PC-3 (cell line): ENCODE results near the gene AARS2. TPM values are rescaled to one million over a fixed set of nuclear protein-coding genes. Genes with fewer than 3 reads are reported as not detected.
"Not testable (repeated sequence)": the region's sequence is repeated elsewhere in the genome, so short reads cannot be mapped to it uniquely, and the experiment has no call there.

ENCODE experiments used
- ATAC-seq: fragments of 200-7000 bp; cut with Tn5 transposase; 2 replicates; pipeline ENCODE4 v1.9.1; 2020; ENCODE audit warnings: mild to moderate bottlenecking, moderate library complexity
- BruUV-seq: library from RNA; stranded (reverse); fragments of 400-500 nt; replicated peaks from 2 replicates; lab custom pipeline; 2021; lab: Mats Ljungman, UMichigan
- CTCF ChIA-PET: fragments of 300-600 bp; sonication (Branson Sonifier 250); formaldehyde crosslinking; loops from one replicate; lab custom pipeline; 2022; ENCODE audit warnings: antibody characterized with exemption; lab: Charles Lee
- POLR2A ChIA-PET: fragments of 300-600 bp; sonication (Branson Sonifier 250); formaldehyde crosslinking; loops from one replicate; lab custom pipeline; 2022; ENCODE audit warnings: antibody characterized with exemption; ENCODE audit not compliant: unreplicated experiment; lab: Charles Lee
- DNase-seq: peaks from one replicate; pipeline ENCODE4 v3.0.0-alpha.2; 2015
- H2AFZ ChIP-seq: fragments of 300-600 bp; sonication (generic); 2 replicates; pipeline ENCODE4 v1.6.0; 2016; ENCODE audit warnings: antibody characterized with exemption, low read length
- H3F3A ChIP-seq: fragments of 300-600 bp; sonication (generic); one replicate; pipeline ENCODE4 v1.6.0; 2017; ENCODE audit warnings: antibody characterized with exemption, low read length, control low read depth, mild to moderate bottlenecking; ENCODE audit not compliant: unreplicated experiment
- H3K27ac ChIP-seq: fragments of 300-600 bp; sonication (generic); 2 replicates; pipeline ENCODE4 v1.5.1; 2016; ENCODE audit warnings: mild to moderate bottlenecking, low read length
- H3K27me3 ChIP-seq: fragments of 300-600 bp; sonication (generic); 2 replicates; pipeline ENCODE4 v1.6.1; 2016; ENCODE audit warnings: low read length, mixed read lengths
- H3K36me3 ChIP-seq: fragments of 300-600 bp; sonication (generic); 2 replicates; pipeline ENCODE4 v1.6.1; 2016; ENCODE audit warnings: low read depth, mixed run types, low read length, mixed read lengths
- H3K4me1 ChIP-seq: fragments of 300-600 bp; sonication (generic); 2 replicates; pipeline ENCODE4 v1.5.1; 2016; ENCODE audit warnings: low read length; ENCODE audit not compliant: insufficient read depth
- H3K4me2 ChIP-seq: fragments of 300-600 bp; sonication (generic); 2 replicates; pipeline ENCODE4 v1.6.0; 2016; ENCODE audit warnings: low read length
- H3K4me3 ChIP-seq: fragments of 300-600 bp; sonication (generic); 2 replicates; pipeline ENCODE4 v1.5.1; 2016; ENCODE audit warnings: mild to moderate bottlenecking, low read length, mixed read lengths
- H3K79me2 ChIP-seq: fragments of 300-600 bp; sonication (generic); 2 replicates; pipeline ENCODE4 v1.6.1; 2017; ENCODE audit warnings: low read length, mixed read lengths
- H3K9ac ChIP-seq: fragments of 300-600 bp; sonication (generic); 2 replicates; pipeline ENCODE4 v1.6.0; 2016; ENCODE audit warnings: mild to moderate bottlenecking, low read length
- H3K9me2 ChIP-seq: fragments of 300-600 bp; sonication (generic); replicated peaks from 2 replicates; pipeline ENCODE4 v1.6.1; 2016; ENCODE audit warnings: mixed run types, low read length, mixed read lengths
- H3K9me3 ChIP-seq: fragments of 300-600 bp; sonication (generic); 2 replicates; pipeline ENCODE4 v1.6.1; 2016; ENCODE audit warnings: low read length, mixed read lengths
- H4K20me1 ChIP-seq: fragments of 300-600 bp; sonication (generic); 2 replicates; pipeline ENCODE4 v1.6.1; 2016; ENCODE audit warnings: low read length, mixed read lengths
- EZH2 ChIP-seq: fragments of 300-600 bp; sonication (generic); IDR thresholded peaks from one replicate; pipeline ENCODE4 v1.6.1; 2017; ENCODE audit warnings: antibody characterized with exemption, mild to moderate bottlenecking, low read length; ENCODE audit not compliant: unreplicated experiment
- EZH2phosphoT487 ChIP-seq: fragments of 300-600 bp; sonication (generic); IDR thresholded peaks from 2 replicates; pipeline ENCODE4 v1.6.1; 2018; ENCODE audit warnings: mild to moderate bottlenecking, antibody characterized with exemption, low read length, borderline replicate concordance
- intact Hi-C: fragments of 100-400 bp; cut with micrococcal nuclease; formaldehyde crosslinking; loops from 2 replicates; pipeline ENCODE4 v1.9.0; 2023
- total RNA-seq: library from RNA; depleted of rRNA; stranded (reverse); fragments of >200 nt; gene quantifications from 2 replicates; pipeline ENCODE4 v1.2.3, GENCODE V29; 2014
- TF ChIP-seq, protein P1 (sequence below): fragments of 300-600 bp; sonication (generic); conservative IDR thresholded peaks from 2 replicates; pipeline ENCODE4 v1.5.1; 2017; ENCODE audit warnings: antibody characterized with exemption, low read depth, mild to moderate bottlenecking, low read length

The AARS2 gene
- total RNA-seq, 1 experiment from 2014 or later: 26.2 TPM

DNA sequence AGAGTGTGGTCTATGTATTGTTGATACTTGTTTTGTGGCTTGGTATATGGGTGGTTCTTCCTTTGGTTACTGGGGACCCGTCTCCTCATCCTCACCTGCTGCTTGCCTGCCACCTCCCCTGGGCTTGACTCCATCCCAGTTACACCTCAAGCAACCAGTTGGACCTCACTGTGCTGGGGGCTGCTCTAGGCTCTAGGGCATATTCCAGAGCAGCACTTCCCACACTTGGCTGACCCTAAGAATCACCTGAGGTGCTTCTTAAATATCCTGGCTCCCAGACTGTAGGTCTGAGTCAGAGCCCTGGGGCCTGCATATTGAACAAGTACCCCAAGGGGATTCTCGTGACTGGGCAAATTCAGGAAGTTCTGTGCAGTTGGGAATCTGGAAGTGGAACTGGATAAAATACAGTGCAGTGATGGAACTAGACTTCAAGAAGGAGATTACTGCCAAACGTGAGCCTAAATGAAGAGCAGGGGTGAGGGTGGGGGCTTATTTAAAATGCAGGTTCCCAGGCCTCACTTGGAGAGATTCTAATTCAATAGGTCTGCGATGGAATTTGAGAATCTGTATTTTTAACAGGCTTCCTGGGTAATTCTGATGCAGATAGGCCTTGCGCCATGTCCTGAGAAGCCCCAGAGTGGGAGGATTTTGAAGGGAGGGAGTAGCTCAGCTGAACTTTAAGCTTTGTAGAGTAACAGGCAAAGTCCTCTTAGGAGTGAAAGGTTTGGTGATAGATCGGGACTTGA lies 36.9 kb upstream of the AARS2 start:
- TF ChIP-seq, protein P1, sequence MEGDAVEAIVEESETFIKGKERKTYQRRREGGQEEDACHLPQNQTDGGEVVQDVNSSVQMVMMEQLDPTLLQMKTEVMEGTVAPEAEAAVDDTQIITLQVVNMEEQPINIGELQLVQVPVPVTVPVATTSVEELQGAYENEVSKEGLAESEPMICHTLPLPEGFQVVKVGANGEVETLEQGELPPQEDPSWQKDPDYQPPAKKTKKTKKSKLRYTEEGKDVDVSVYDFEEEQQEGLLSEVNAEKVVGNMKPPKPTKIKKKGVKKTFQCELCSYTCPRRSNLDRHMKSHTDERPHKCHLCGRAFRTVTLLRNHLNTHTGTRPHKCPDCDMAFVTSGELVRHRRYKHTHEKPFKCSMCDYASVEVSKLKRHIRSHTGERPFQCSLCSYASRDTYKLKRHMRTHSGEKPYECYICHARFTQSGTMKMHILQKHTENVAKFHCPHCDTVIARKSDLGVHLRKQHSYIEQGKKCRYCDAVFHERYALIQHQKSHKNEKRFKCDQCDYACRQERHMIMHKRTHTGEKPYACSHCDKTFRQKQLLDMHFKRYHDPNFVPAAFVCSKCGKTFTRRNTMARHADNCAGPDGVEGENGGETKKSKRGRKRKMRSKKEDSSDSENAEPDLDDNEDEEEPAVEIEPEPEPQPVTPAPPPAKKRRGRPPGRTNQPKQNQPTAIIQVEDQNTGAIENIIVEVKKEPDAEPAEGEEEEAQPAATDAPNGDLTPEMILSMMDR: no peak
- TF ChIP-seq EZH2: no peak
- no peak for TF ChIP-seq EZH2phosphoT487
- Histone ChIP-seq H4K20me1 (no peaks in the 10 kb centered on the region), H3K4me1 (peaks cover 6% of the 10 kb centered on the region), H3K79me2 (no peaks in the 10 kb centered on the region), H3K27me3 (peaks cover 8% of the 10 kb centered on the region; the same call in 1 of the 2 replicates), H3K27ac (no peak overlapping the region), H3K9me2 (no peaks in the 10 kb centered on the region), H3K4me3 (no peak overlapping the region), H3K9me3 (no peaks in the 10 kb centered on the region), H3K36me3 (no peaks in the 10 kb centered on the region), H3K9ac (no peak overlapping the region), H2AFZ (no peak overlapping the region), H3K4me2 (no peak overlapping the region), H3F3A (no peaks in the 10 kb centered on the region)
- intact Hi-C loops: no loop called here
- ATAC-seq (no peak), DNase-seq (no peak)
- CTCF ChIA-PET: no interaction called here
- no TSS peak for BruUV-seq
- POLR2A ChIA-PET: interaction anchor here (0.7 kb wide), 1 partner anchor 307 kb away, joined by 4 read pairs; no protein-coding TSS in a partner anchor

DNA sequence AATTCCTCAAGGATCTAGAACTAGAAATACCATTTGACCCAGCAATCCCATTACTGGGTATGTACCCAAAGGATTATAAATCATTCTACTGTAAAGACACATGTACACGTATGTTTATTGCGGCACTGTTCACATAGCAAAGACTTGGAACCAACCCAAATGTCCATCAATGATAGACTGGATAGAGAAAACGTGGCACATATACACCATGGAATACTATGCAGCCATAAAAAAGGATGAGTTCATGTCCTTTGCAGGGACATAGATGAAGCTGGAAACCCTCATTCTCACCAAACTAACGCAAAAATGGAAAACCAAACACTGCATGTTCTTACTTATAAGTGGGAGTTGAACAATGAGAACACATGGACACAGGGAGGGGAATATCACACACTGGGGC lies 33.7 kb upstream of the AARS2 start:
- H3K9me3 ChIP-seq, H3K79me2 ChIP-seq, POLR2A ChIA-PET, H3K36me3 ChIP-seq, H2AFZ ChIP-seq, CTCF ChIA-PET, ATAC-seq, H3K4me1 ChIP-seq, H3K9me2 ChIP-seq, H3F3A ChIP-seq, H3K4me3 ChIP-seq, DNase-seq, H4K20me1 ChIP-seq, BruUV-seq, H3K4me2 ChIP-seq, H3K27ac ChIP-seq, intact Hi-C loops, H3K9ac ChIP-seq: not testable (repeated sequence)
- peaks cover 25% of the 10 kb centered on the region; the same call in 1 of the 2 replicates for H3K27me3 ChIP-seq

DNA sequence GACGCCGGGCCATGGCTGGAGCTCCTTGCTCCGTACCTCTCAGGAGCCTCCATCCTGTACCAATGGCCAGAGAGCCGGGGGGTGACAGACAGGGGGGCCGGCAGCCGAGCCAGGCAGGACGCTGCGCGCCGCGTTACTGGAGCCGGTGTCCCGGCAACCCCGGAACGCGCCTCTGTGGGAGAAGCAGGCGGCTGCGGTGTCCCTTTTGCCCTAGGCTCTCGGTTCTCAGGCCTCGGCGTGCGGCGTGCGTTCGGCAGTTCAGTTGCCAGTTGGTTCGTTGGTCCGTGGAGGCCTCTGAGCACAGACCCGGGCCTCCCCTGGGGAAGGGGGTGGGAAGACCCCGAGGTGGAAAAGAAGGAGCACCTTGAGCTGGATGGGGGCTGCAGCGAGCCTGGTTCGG lies 29.3 kb upstream of the AARS2 start, which contains the start of gene SPATS1:
Gene SPATS1 (plus strand): TSS at position 162 of the 400 bp plus-strand sequence. CDS start 446 bp downstream, outside the sequence.
- H4K20me1 ChIP-seq: no peaks in the 10 kb centered on the region
- peaks cover 25% of the 10 kb centered on the region; the same call in 1 of the 2 replicates for H3K27me3 ChIP-seq
- no peak within 1 kb of the TSS for H3K9ac ChIP-seq
- no peaks in the 10 kb centered on the region for H3K79me2 ChIP-seq
- no peak within 1 kb of the TSS for H3K27ac ChIP-seq
- ATAC-seq (no peak), DNase-seq (no peak)
- no peak within 1 kb of the TSS for H3K4me3 ChIP-seq
- H3K9me2 ChIP-seq: no peaks in the 10 kb centered on the region
- BruUV-seq: no TSS peak
- no peaks in the 10 kb centered on the region for H3F3A ChIP-seq
- ChIA-PET CTCF (no interaction called here), POLR2A (no interaction called here)
- no peaks in the 10 kb centered on the region for H3K36me3 ChIP-seq
- H3K4me1 ChIP-seq: peaks cover 5% of the 10 kb centered on the region; the same call in 1 of the 2 replicates
- no peak within 1 kb of the TSS for H2AFZ ChIP-seq
- H3K4me2 ChIP-seq: no peak within 1 kb of the TSS
- TF ChIP-seq EZH2 (no peak), EZH2phosphoT487 (no peak)
- TF ChIP-seq, protein P1: no peak
- H3K9me3 ChIP-seq: no peaks in the 10 kb centered on the region
- intact Hi-C loops: no loop called here
